Measurements from ENCODE around the gene LAMA5. TPM values are rescaled to one million over a fixed set of nuclear protein-coding genes. Genes with fewer than 3 reads are reported as not detected.

Gene LAMA5
- total RNA-seq, 2 donors from 2014 or later, result 315 to 369 TPM

GRCh38 chr20:62356589-62357186, 10.4 kb downstream of the LAMA5 start:
- peaks cover 24% of the 10 kb centered on the region for H3K4me1 ChIP-seq (ENCODE audit: control insufficient read depth, insufficient read depth, low read length)
- no peak overlapping the region for H3K27ac Mint-ChIP-seq

GRCh38 chr20:62355878-62356588, 11.1 kb downstream of the LAMA5 start:
- no peak overlapping the region for H3K27ac Mint-ChIP-seq
- peaks cover 8% of the 10 kb centered on the region for H3K4me1 Mint-ChIP-seq
- H3K4me3 ChIP-seq (ENCODE audit: low read length), result no peak overlapping the region
- TF ChIP-seq CTCF (conservative IDR thresholded peaks at IDR 0.05), result no peak
- no peak overlapping the region for H3K4me3 Mint-ChIP-seq
- H3K9me3 Mint-ChIP-seq, result no peaks in the 10 kb centered on the region
- peaks cover 8% of the 10 kb centered on the region for H3K36me3 Mint-ChIP-seq (ENCODE audit: low read depth)
- H3K27me3 ChIP-seq (ENCODE audit: control insufficient read depth, insufficient read depth, low read length, poor library complexity, severe bottlenecking), result no peaks in the 10 kb centered on the region
- no peak overlapping the region for H3K9ac ChIP-seq (ENCODE audit: extremely low read depth, low read length, poor library complexity, severe bottlenecking)
- H3K9me3 ChIP-seq (ENCODE audit: control insufficient read depth, low read length), result no peaks in the 10 kb centered on the region
- peak; percentile 55 for DNase-seq
- peaks cover 33% of the 10 kb centered on the region for H3K36me3 ChIP-seq (ENCODE audit: control insufficient read depth, insufficient read depth, low read length)
- no peaks in the 10 kb centered on the region for H3K27me3 Mint-ChIP-seq (ENCODE audit: insufficient read depth)
- peaks cover 18% of the 10 kb centered on the region for H3K4me1 ChIP-seq (ENCODE audit: control insufficient read depth, insufficient read depth, low read length)
- peak overlapping the region; percentile 73 for H3K27ac ChIP-seq (ENCODE audit: low read depth, low read length)
- 80% methylated on average over 23 to 29 of the region's 29 CpGs for WGBS, 2 experiments (ENCODE audit: insufficient coverage in 1 of 2, insufficient read length in 1 of 2)

More at GRCh38 chr20:62356589-62357186, 10.4 kb downstream of the LAMA5 start:
- Histone ChIP-seq H3K4me3 (ENCODE audit: low read length) (no peak overlapping the region), H3K27me3 (ENCODE audit: control insufficient read depth, insufficient read depth, low read length, poor library complexity, severe bottlenecking) (no peaks in the 10 kb centered on the region), H3K9me3 (ENCODE audit: control insufficient read depth, low read length) (no peaks in the 10 kb centered on the region), H3K36me3 (ENCODE audit: control insufficient read depth, insufficient read depth, low read length) (peaks cover 32% of the 10 kb centered on the region), H3K9ac (ENCODE audit: extremely low read depth, low read length, poor library complexity, severe bottlenecking) (no peak overlapping the region), H3K27ac (ENCODE audit: low read depth, low read length) (peak overlapping the region; percentile 66)
- H3K4me3 Mint-ChIP-seq, result no peak overlapping the region
- no peaks in the 10 kb centered on the region for H3K9me3 Mint-ChIP-seq
- peaks cover 5% of the 10 kb centered on the region for H3K36me3 Mint-ChIP-seq (ENCODE audit: low read depth)
- TF ChIP-seq CTCF (conservative IDR thresholded peaks at IDR 0.05), result no peak
- DNase-seq, result peak; percentile 53
- H3K27me3 Mint-ChIP-seq (ENCODE audit: insufficient read depth), result no peaks in the 10 kb centered on the region
- peaks cover 8% of the 10 kb centered on the region for H3K4me1 Mint-ChIP-seq
- WGBS, 2 experiments (ENCODE audit: insufficient coverage in 1 of 2, insufficient read length in 1 of 2), result 86 to 93% methylated on average over 7 to 17 of the region's 17 CpGs

GRCh38 chr20:62355516-62355877, 11.6 kb downstream of the LAMA5 start:
- Mint-ChIP-seq H3K4me1 (peaks cover 7% of the 10 kb centered on the region), H3K4me3 (no peak overlapping the region), H3K9me3 (no peaks in the 10 kb centered on the region), H3K27me3 (ENCODE audit: insufficient read depth) (no peaks in the 10 kb centered on the region), H3K36me3 (ENCODE audit: low read depth) (peaks cover 13% of the 10 kb centered on the region), H3K27ac (peak overlapping the region; percentile 35)
- H3K4me1 ChIP-seq (ENCODE audit: control insufficient read depth, insufficient read depth, low read length), result peaks cover 14% of the 10 kb centered on the region
- no peaks in the 10 kb centered on the region for H3K9me3 ChIP-seq (ENCODE audit: control insufficient read depth, low read length)
- peak overlapping the region; percentile 73 for H3K27ac ChIP-seq (ENCODE audit: low read depth, low read length)
- H3K9ac ChIP-seq (ENCODE audit: extremely low read depth, low read length, poor library complexity, severe bottlenecking), result no peak overlapping the region
- 57 to 69% methylated on average over 5 to 11 of the region's 11 CpGs for WGBS, 2 experiments (ENCODE audit: insufficient coverage in 1 of 2, insufficient read length in 1 of 2)
- H3K27me3 ChIP-seq (ENCODE audit: control insufficient read depth, insufficient read depth, low read length, poor library complexity, severe bottlenecking), result no peaks in the 10 kb centered on the region
- TF ChIP-seq CTCF (conservative IDR thresholded peaks at IDR 0.05), result no peak
- H3K36me3 ChIP-seq (ENCODE audit: control insufficient read depth, insufficient read depth, low read length), result peaks cover 33% of the 10 kb centered on the region
- H3K4me3 ChIP-seq (ENCODE audit: low read length), result no peak overlapping the region
- DNase-seq, result peak; percentile 70

Measured in endodermal cell (in vitro differentiated cells).